ENCODE results near the gene FAM200B. TPM values are rescaled to one million over a fixed set of nuclear protein-coding genes. Genes with fewer than 3 reads are reported as not detected.

The FAM200B gene
- total RNA-seq, 4 donors from 2014 or later, result 27.5 to 56.6 (median 38.3) TPM

GRCh38 chr4:15675356-15675755 is 6.3 kb upstream of the FAM200B start:
- DNase-seq (ENCODE audit: low spot score) (no peak), ATAC-seq (ENCODE audit: low FRiP score) (no peak)
- TF ChIP-seq CTCF (IDR thresholded peaks at IDR 0.05), result no peak

GRCh38 chr4:15676039-15676438 is 5.6 kb upstream of the FAM200B start:
- ATAC-seq (ENCODE audit: low FRiP score), result no peak
- TF ChIP-seq CTCF (IDR thresholded peaks at IDR 0.05), result no peak
- no peak for DNase-seq (ENCODE audit: low spot score)

- DNase-seq (ENCODE audit: low spot score) (no peak), ATAC-seq (ENCODE audit: low FRiP score) (no peak)
- TF ChIP-seq CTCF (IDR thresholded peaks at IDR 0.05), result no peak
Measured at GRCh38 chr4:15676899-15677298, 4.7 kb upstream of the FAM200B start.

- DNase-seq (ENCODE audit: low spot score), result no peak
- ATAC-seq (ENCODE audit: low FRiP score), result peak; percentile 43
- no peak for TF ChIP-seq CTCF (IDR thresholded peaks at IDR 0.05)
Measured at GRCh38 chr4:15677507-15677988, 4.1 kb upstream of the FAM200B start.

- DNase-seq (ENCODE audit: low spot score), result no peak
- no peak for ATAC-seq (ENCODE audit: low FRiP score)
- no peak for TF ChIP-seq CTCF (IDR thresholded peaks at IDR 0.05)
Measured at GRCh38 chr4:15681067-15681371, 608 bp upstream of the FAM200B start.

DNA sequence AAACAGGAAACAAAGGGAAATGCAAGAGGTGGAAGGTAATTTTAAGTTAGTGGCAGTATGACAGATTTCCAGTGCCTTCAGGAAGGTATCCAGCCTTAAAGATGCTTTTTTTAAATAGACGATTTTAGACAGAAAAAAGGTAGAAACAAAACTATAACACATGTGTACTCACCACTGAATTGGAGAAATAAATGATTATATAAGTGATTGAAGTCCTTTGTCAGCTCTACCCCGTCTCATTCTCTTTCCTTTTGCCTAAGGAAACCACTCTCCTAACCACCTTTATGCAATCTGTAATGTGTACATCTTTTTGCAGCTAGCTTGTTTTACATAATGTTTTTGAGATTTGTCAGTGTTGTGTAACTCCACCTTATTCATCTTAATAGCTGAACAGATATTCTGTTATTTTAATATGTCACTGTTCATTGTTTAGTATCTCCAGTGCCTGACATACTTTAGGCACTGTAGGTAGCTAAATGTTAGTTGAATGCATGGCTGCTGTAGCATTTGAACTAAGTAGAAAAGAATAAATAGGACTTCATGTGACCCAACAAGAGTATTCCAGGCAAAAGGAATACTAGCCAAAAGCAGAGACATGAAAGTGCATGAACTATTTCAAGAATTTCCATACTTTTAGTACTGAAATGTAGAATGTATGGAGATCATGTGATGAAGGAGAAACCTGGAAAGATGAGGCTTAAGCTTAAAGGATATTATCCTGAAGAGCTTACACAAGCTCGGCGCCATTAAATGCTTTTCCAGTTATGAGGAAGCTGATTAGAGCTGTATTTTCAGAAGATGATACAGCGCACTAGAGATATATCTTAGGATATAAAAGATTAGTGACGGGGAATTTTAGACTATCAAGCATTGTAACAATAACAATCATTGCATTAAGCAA is 865 bp downstream of the FAM200B start:
- ATAC-seq (ENCODE audit: low FRiP score), result no peak
- DNase-seq (ENCODE audit: low spot score), result no peak
- TF ChIP-seq CTCF (IDR thresholded peaks at IDR 0.05), result no peak

DNA sequence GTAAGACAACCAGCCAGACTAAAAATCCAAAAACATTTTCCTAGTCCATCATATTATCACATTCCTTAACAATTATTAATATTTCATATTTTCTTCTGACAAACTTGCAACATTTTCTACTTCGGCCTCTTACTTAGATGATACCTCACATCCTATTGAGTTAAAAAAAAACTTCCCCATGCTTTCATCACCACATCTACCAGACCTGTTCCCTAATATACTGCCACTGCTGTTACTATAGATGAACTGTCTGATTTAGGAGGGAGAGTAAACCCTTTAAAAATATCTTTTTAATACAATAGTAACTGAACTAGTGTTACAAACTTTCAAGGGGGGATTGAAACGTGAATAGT is 1.5 kb downstream of the FAM200B start:
- TF ChIP-seq CTCF (IDR thresholded peaks at IDR 0.05), result no peak
- ATAC-seq (ENCODE audit: low FRiP score), result no peak
- no peak for DNase-seq (ENCODE audit: low spot score)
